SK-N-MC (cell line): ENCODE measurements around the gene ASIC2.

Experiments used
- DNase-seq: peaks from one replicate; pipeline ENCODE4 v3.0.0-alpha.2; 2011; ENCODE audit warnings: low read depth, low spot score
- H3K27ac ChIP-seq: fragments of 200-600 bp; sonication (generic); 2 replicates; pipeline ENCODE4 v1.5.1; 2016; ENCODE audit warnings: mixed run types
- H3K36me3 ChIP-seq: fragments of 200-600 bp; sonication (generic); 2 replicates; pipeline ENCODE4 v1.6.1; 2017; ENCODE audit warnings: antibody characterized with exemption, low read length, mixed read lengths; ENCODE audit not compliant: insufficient read depth
- H3K4me3 ChIP-seq: fragments of 200-600 bp; sonication (generic); 2 replicates; pipeline ENCODE4 v1.5.1; 2016
- H3K9ac ChIP-seq: fragments of 200-600 bp; sonication (generic); 2 replicates; pipeline ENCODE4 v1.8.0; 2017; ENCODE audit warnings: mixed run types, mixed read lengths; ENCODE audit not compliant: insufficient read length
- H3K9me3 ChIP-seq: fragments of 200-600 bp; sonication (generic); 2 replicates; pipeline ENCODE4 v1.6.1; 2017; ENCODE audit warnings: low read depth, mild to moderate bottlenecking, antibody characterized with exemption, low read length, moderate library complexity, mixed read lengths
- EZH2 ChIP-seq: fragments of 200-600 bp; sonication (generic); IDR thresholded peaks from one replicate; pipeline ENCODE4 v1.6.1; 2017; ENCODE audit warnings: antibody characterized with exemption
- FOXP2 ChIP-seq: optimal IDR thresholded peaks from 2 replicates; pipeline ENCODE3; 2011; ENCODE audit warnings: mild to moderate bottlenecking, moderate library complexity; ENCODE audit not compliant: insufficient read depth; ENCODE audit errors: extremely low read length, control extremely low read depth
- POLR2AphosphoS5 ChIP-seq: IDR thresholded peaks from 2 replicates; pipeline ENCODE4 v1.6.1; 2012; ENCODE audit warnings: mild to moderate bottlenecking, low read depth, low read length, borderline replicate concordance

Gene ASIC2

DNA sequence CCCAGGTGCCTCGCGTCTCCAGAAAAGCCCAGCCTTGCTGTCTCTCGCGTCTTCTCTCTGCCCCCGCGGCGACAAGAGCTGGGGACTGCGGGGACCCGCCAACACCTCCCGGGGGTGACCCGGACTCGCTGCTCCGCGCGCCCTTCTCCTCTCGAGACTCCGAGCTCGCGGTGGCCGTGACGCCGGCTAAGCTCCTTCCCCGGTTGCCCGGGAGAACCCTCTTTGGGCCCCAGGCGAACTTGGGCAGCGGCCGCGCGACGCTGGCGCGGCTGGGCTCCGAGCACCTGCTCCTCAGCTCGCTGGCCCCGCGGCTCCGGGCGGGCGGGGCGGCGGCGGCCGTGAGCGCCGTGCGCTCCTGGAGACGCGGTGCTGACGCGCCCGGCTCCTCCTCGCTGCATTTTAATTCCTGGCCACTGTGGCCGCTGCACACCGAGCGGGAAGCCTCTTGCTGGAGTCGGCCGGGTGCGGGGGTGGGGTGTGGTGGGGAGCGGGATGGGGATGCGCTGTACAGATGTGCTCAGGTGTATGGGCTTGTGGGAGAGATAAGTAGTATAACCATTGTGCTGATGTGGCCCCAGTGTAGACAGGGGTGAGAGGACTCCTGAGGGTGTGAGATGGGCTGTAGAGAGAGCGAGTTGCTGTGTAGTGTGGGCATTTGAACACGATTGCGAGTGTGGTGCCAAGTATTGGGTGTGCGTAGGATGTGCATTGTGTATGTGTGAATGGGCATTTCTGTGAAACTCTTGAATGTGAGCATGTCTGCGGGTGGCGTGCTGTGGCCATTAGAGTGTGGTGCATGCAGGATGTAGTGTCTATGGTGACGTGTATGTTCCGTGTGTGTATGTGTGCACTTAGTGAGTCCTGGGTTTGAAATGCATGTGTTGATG lies at the start of gene ASIC2:
TSS of gene ASIC2 (minus strand) at position 315 of the 887 bp plus-strand sequence.
- DNase-seq: no peak
- peaks cover 3% of the 10 kb centered on the region; the same call in 1 of the 2 replicates for H3K36me3 ChIP-seq
- no peak for TF ChIP-seq EZH2
- TF ChIP-seq FOXP2: no peak
- TF ChIP-seq POLR2AphosphoS5: no peak
- peak within 1 kb of the TSS; percentile 80 for H3K9ac ChIP-seq
- peak within 1 kb of the TSS; percentile 93 for H3K4me3 ChIP-seq
- H3K9me3 ChIP-seq: no peaks in the 10 kb centered on the region
- no peak within 1 kb of the TSS for H3K27ac ChIP-seq

GRCh38 chr17:33342025-33342424 lies 48.9 kb upstream of the ASIC2 start:
- no peak overlapping the region for H3K4me3 ChIP-seq
- TF ChIP-seq EZH2 (no peak), FOXP2 (no peak), POLR2AphosphoS5 (no peak)
- no peak for DNase-seq

DNA sequence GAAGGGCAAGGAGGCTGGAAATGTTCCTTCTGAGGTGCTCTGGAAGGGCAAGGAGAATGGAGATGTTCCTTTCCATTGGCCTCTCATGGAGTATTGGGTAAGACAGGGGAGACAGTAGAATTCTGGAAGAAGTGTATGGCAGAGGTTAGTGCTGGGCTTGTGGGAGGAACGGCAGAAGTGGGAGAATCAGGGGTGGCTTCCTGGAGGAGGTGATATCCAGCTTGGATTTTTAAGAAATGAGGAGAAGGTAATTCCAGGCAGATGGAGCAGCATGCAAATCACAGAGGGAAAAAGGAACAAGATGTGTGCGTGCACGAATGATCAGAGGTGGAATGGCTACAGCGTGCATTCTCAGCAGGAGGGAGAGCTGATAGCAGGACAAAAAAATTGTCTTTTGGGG lies 45.1 kb upstream of the ASIC2 start:
- Histone ChIP-seq H3K9me3 (no peaks in the 10 kb centered on the region), H3K27ac (no peak overlapping the region), H3K36me3 (no peaks in the 10 kb centered on the region), H3K4me3 (no peak overlapping the region), H3K9ac (no peak overlapping the region)
- no peak for DNase-seq
- TF ChIP-seq POLR2AphosphoS5 (no peak), EZH2 (no peak), FOXP2 (no peak)

More at GRCh38 chr17:33342025-33342424, 48.9 kb upstream of the ASIC2 start:
- no peak overlapping the region for H3K9ac ChIP-seq
- no peaks in the 10 kb centered on the region for H3K9me3 ChIP-seq
- no peak overlapping the region for H3K27ac ChIP-seq
- H3K36me3 ChIP-seq: no peaks in the 10 kb centered on the region

- no peaks in the 10 kb centered on the region for H3K9me3 ChIP-seq
- no peak overlapping the region for H3K9ac ChIP-seq
- no peak for DNase-seq
- H3K27ac ChIP-seq: no peak overlapping the region
- H3K36me3 ChIP-seq: no peaks in the 10 kb centered on the region
- no peak for TF ChIP-seq FOXP2
- no peak for TF ChIP-seq POLR2AphosphoS5
- TF ChIP-seq EZH2: no peak
- no peak overlapping the region for H3K4me3 ChIP-seq
Measured at GRCh38 chr17:33335491-33336173, 42.5 kb upstream of the ASIC2 start.

GRCh38 chr17:33334703-33335102 lies 41.6 kb upstream of the ASIC2 start:
- TF ChIP-seq FOXP2 (no peak), POLR2AphosphoS5 (no peak), EZH2 (no peak)
- H3K9me3 ChIP-seq: no peaks in the 10 kb centered on the region
- no peak overlapping the region for H3K27ac ChIP-seq
- no peak overlapping the region for H3K4me3 ChIP-seq
- no peak for DNase-seq
- no peak overlapping the region for H3K9ac ChIP-seq
- no peaks in the 10 kb centered on the region for H3K36me3 ChIP-seq

GRCh38 chr17:33330877-33331276 lies 37.8 kb upstream of the ASIC2 start:
- H3K4me3 ChIP-seq: no peak overlapping the region
- H3K27ac ChIP-seq: no peak overlapping the region
- H3K36me3 ChIP-seq: no peaks in the 10 kb centered on the region
- H3K9ac ChIP-seq: no peak overlapping the region
- DNase-seq: no peak
- no peaks in the 10 kb centered on the region for H3K9me3 ChIP-seq
- TF ChIP-seq EZH2: no peak
- no peak for TF ChIP-seq POLR2AphosphoS5
- TF ChIP-seq FOXP2: no peak

- H3K9ac ChIP-seq: no peak overlapping the region
- no peak for DNase-seq
- no peak overlapping the region for H3K4me3 ChIP-seq
Measured at GRCh38 chr17:33328129-33328528, 35.0 kb upstream of the ASIC2 start.

DNA sequence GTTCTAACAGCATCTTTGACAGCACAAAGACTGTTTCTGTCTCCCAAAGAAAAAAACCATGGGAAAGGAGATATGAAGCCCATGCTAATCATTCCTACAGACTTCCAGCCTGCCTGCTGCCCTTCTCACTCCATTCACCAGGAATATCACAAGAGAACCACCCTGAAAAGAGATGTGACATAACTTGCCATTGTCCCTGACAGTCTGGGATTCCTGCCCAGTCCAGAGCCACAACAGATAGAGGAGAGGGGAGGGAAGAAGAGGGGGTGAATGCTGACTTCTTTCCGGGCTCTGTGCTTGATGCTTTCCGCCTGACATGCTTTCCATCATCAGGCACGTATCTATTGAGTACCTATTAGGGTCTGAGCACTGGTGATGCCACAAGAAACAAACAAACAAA lies 31.6 kb upstream of the ASIC2 start:
- Histone ChIP-seq H3K9me3 (no peaks in the 10 kb centered on the region), H3K36me3 (no peaks in the 10 kb centered on the region), H3K4me3 (no peak overlapping the region), H3K9ac (no peak overlapping the region), H3K27ac (no peak overlapping the region)
- no peak for DNase-seq
- TF ChIP-seq EZH2 (no peak), FOXP2 (no peak), POLR2AphosphoS5 (no peak)

More at GRCh38 chr17:33328129-33328528, 35.0 kb upstream of the ASIC2 start:
- no peaks in the 10 kb centered on the region for H3K9me3 ChIP-seq
- no peak overlapping the region for H3K27ac ChIP-seq
- TF ChIP-seq FOXP2: no peak
- H3K36me3 ChIP-seq: no peaks in the 10 kb centered on the region

DNA sequence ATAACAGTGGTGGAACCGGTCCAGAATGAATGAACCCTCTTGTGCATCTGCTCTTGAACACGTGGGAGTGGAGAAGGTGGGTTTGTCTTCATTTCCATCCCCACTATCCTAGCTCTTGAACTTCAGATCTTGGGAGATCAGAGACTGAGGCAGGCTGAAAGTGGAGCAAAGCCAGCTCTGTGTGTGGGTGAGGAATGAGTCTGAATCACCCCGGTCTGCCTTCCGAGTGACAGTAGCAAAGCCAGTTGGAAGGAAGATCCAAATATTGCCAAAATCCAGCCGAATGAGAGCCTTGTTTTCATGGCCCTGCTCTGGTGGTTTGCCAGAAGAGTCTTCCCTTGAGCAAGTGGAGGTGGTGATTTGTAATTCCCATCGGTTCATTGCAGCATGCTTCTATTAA lies 29.0 kb upstream of the ASIC2 start:
- no peak for DNase-seq
- Histone ChIP-seq H3K36me3 (no peaks in the 10 kb centered on the region), H3K9ac (no peak overlapping the region), H3K4me3 (no peak overlapping the region), H3K27ac (no peak overlapping the region), H3K9me3 (no peaks in the 10 kb centered on the region)
- no peak for TF ChIP-seq EZH2
- TF ChIP-seq POLR2AphosphoS5: no peak
- TF ChIP-seq FOXP2: no peak
